OCI-LY3 (cell line): ENCODE results near the gene RASGRF2.

ENCODE experiments used
- CTCF ChIP-seq: fragments of 200-600, 300-600 bp; sonication (generic); IDR thresholded peaks from 2 replicates; pipeline ENCODE4 v1.5.1; 2014; ENCODE audit warnings: antibody characterized with exemption, low read length, low read depth
- EZH2phosphoT487 ChIP-seq: fragments of 200-600 bp; shearing (Covaris generic); IDR thresholded peaks from 2 replicates; pipeline ENCODE4 v1.6.1; 2018; ENCODE audit warnings: antibody characterized with exemption, mixed run types, low read depth

DNA sequence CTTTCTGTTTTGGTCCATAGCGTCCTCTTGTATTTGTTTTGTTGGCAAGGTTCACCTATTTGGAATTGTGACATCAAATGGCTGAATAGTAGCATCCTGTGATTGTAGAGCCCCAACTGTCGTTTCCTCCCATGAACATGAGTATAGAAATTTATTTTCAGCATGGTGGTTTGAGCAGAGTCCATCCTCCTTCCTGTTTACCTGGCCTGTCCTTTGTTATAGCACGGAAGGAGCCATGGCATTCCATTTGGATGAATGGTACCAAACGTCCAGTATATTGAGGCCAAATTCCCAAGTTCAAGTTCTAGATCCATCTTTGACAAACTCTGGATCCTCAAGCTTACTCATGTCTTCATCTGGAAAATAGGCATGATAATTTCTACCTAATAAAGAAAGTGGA, 16.8 kb downstream of the RASGRF2 start:
- TF ChIP-seq CTCF (no peak), EZH2phosphoT487 (no peak)
